OCI-LY1 (cell line): ENCODE results near the gene ST14.

Experiments
- H2AFZ ChIP-seq: fragments of 200-600 bp; sonication (generic), shearing (Covaris generic); 2 replicates; pipeline ENCODE4 v1.6.0; 2014; ENCODE audit warnings: antibody characterized with exemption, mild to moderate bottlenecking, low read length
- H3F3A ChIP-seq: fragments of 200-600 bp; sonication (generic), shearing (Covaris generic); 2 replicates; pipeline ENCODE4 v1.6.0; 2014; ENCODE audit warnings: mild to moderate bottlenecking, antibody characterized with exemption, low read length, moderate library complexity; ENCODE audit not compliant: insufficient read depth
- H3K27ac ChIP-seq: fragments of 200-600 bp; sonication (generic); 2 replicates; pipeline ENCODE4 v1.5.1; 2014; ENCODE audit warnings: low read length, mixed run types, mild to moderate bottlenecking, low read depth; ENCODE audit not compliant: poor library complexity, severe bottlenecking
- H3K27me3 ChIP-seq: fragments of 200-600 bp; sonication (generic); 2 replicates; pipeline ENCODE4 v1.6.0; 2014; ENCODE audit warnings: antibody characterized with exemption, mild to moderate bottlenecking, low read length, moderate library complexity; ENCODE audit not compliant: insufficient read depth
- H3K36me3 ChIP-seq: fragments of 200-600 bp; sonication (generic); 2 replicates; pipeline ENCODE4 v1.6.1; 2014; ENCODE audit warnings: mild to moderate bottlenecking, antibody characterized with exemption, low read length, moderate library complexity, mixed read lengths; ENCODE audit not compliant: insufficient read depth
- H3K4me1 ChIP-seq: fragments of 200-600 bp; sonication (generic); 2 replicates; pipeline ENCODE4 v1.5.1; 2014; ENCODE audit warnings: mild to moderate bottlenecking, low read length, moderate library complexity; ENCODE audit not compliant: insufficient read depth, severe bottlenecking
- H3K4me2 ChIP-seq: fragments of 200-600 bp; sonication (generic), shearing (Covaris generic); 2 replicates; pipeline ENCODE4 v1.6.1; 2014; ENCODE audit warnings: low read length
- H3K4me3 ChIP-seq: fragments of 200-600 bp; sonication (generic); 2 replicates; pipeline ENCODE4 v1.5.1; 2014; ENCODE audit warnings: low read length, low read depth, mild to moderate bottlenecking, mixed read lengths; ENCODE audit not compliant: poor library complexity, severe bottlenecking
- H3K79me2 ChIP-seq: fragments of 200-600 bp; shearing (Covaris generic); 2 replicates; pipeline ENCODE4 v1.6.1; 2016; ENCODE audit warnings: mixed run types, low read length, mixed read lengths; ENCODE audit not compliant: insufficient read depth
- H3K9ac ChIP-seq: fragments of 200-600 bp; sonication (generic), shearing (Covaris generic); 2 replicates; pipeline ENCODE4 v1.6.1; 2014; ENCODE audit warnings: mild to moderate bottlenecking, low read length, mixed read lengths
- H3K9me2 ChIP-seq: fragments of 200-600 bp; sonication (generic), shearing (Covaris generic); 2 replicates; pipeline ENCODE4 v1.6.1; 2014; ENCODE audit warnings: low read depth, mild to moderate bottlenecking, low read length, mixed read lengths
- H3K9me3 ChIP-seq: fragments of 200-600 bp; shearing (Covaris generic); 2 replicates; pipeline ENCODE4 v1.6.1; 2014; ENCODE audit warnings: low read length, mixed read lengths
- H4K20me1 ChIP-seq: fragments of 200-600 bp; sonication (generic), shearing (Covaris generic); 2 replicates; pipeline ENCODE4 v1.6.0; 2016; ENCODE audit warnings: mild to moderate bottlenecking, low read length; ENCODE audit not compliant: insufficient read depth
- EZH2 ChIP-seq: fragments of 200-600 bp; sonication (generic), shearing (Covaris generic); IDR thresholded peaks from 2 replicates; pipeline ENCODE4 v1.8.0; 2017; ENCODE audit warnings: borderline replicate concordance, mixed run types, mild to moderate bottlenecking, antibody characterized with exemption, low read length, moderate library complexity, mixed read lengths
- TF ChIP-seq, protein P1 (sequence below): fragments of 200-600 bp; sonication (generic), shearing (Covaris generic); IDR thresholded peaks from 2 replicates; pipeline ENCODE4 v1.5.1; 2017; ENCODE audit warnings: mild to moderate bottlenecking, antibody characterized with exemption, low read length, moderate library complexity, mixed read lengths

The ST14 gene

DNA sequence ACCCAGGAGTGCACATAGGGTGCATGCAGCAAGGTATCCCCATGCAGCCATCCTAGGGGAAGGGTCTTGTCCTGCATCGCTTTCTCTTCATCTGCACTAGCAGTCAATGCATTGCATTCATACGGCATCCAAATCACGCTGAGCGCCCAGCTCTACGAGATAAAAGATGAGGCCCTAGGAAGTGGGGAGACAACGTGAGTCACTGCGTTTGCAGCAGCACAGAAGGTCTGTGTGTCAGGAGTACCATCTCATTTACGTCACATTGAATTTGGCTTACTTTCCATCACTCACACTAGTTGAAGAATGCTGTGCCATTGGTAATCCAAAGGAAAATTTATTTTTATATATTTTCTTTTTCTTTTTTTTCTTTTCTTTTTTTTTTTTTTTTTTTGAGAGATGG, 2.5 kb upstream of the ST14 start:
- Histone ChIP-seq H3K27me3 (no peaks in the 10 kb centered on the region), H3K4me1 (peaks cover 62% of the 10 kb centered on the region), H3K36me3 (peaks cover 20% of the 10 kb centered on the region), H3K79me2 (peaks cover 22% of the 10 kb centered on the region), H3K9me2 (no peaks in the 10 kb centered on the region), H3K9ac (no peak overlapping the region), H3K27ac (peak overlapping the region; percentile 95), H2AFZ (no peak overlapping the region), H3F3A (no peaks in the 10 kb centered on the region), H3K4me3 (no peak overlapping the region), H3K9me3 (no peaks in the 10 kb centered on the region), H3K4me2 (no peak overlapping the region), H4K20me1 (no peaks in the 10 kb centered on the region)
- TF ChIP-seq, protein P1, sequence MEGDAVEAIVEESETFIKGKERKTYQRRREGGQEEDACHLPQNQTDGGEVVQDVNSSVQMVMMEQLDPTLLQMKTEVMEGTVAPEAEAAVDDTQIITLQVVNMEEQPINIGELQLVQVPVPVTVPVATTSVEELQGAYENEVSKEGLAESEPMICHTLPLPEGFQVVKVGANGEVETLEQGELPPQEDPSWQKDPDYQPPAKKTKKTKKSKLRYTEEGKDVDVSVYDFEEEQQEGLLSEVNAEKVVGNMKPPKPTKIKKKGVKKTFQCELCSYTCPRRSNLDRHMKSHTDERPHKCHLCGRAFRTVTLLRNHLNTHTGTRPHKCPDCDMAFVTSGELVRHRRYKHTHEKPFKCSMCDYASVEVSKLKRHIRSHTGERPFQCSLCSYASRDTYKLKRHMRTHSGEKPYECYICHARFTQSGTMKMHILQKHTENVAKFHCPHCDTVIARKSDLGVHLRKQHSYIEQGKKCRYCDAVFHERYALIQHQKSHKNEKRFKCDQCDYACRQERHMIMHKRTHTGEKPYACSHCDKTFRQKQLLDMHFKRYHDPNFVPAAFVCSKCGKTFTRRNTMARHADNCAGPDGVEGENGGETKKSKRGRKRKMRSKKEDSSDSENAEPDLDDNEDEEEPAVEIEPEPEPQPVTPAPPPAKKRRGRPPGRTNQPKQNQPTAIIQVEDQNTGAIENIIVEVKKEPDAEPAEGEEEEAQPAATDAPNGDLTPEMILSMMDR = no peak
- TF ChIP-seq EZH2 = no peak

DNA sequence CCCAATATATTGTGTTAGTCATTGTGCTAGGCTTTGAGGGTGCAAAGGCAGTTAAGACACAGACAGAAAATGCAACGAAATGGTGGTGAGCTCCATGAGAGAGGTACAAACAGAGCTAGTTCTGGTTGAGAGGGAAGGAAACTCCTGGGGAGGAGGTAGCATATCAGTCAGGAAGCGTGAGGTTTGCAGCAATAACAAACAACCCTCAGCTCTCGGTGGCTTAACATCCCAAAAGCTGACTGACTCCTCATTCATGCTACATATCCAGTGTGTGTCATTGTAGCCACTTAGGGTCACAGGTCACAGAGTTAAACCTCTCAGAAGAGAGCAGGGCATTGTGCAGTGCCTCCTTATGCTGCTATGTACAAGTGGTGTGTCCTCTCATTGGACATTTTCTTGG, 1.7 kb upstream of the ST14 start:
- H3K4me2 ChIP-seq = no peak overlapping the region
- no peaks in the 10 kb centered on the region for H3K27me3 ChIP-seq
- no peak overlapping the region for H3K9ac ChIP-seq
- no peaks in the 10 kb centered on the region for H3F3A ChIP-seq
- H3K79me2 ChIP-seq = peaks cover 29% of the 10 kb centered on the region
- H2AFZ ChIP-seq = no peak overlapping the region
- H3K9me2 ChIP-seq = no peaks in the 10 kb centered on the region
- no peak overlapping the region for H3K4me3 ChIP-seq
- no peak for TF ChIP-seq EZH2
- TF ChIP-seq, protein P1 = no peak
- H3K9me3 ChIP-seq = no peaks in the 10 kb centered on the region
- H3K36me3 ChIP-seq = peaks cover 26% of the 10 kb centered on the region
- peak overlapping the region; percentile 70 for H3K27ac ChIP-seq
- H4K20me1 ChIP-seq = no peaks in the 10 kb centered on the region
- H3K4me1 ChIP-seq = peaks cover 66% of the 10 kb centered on the region

DNA sequence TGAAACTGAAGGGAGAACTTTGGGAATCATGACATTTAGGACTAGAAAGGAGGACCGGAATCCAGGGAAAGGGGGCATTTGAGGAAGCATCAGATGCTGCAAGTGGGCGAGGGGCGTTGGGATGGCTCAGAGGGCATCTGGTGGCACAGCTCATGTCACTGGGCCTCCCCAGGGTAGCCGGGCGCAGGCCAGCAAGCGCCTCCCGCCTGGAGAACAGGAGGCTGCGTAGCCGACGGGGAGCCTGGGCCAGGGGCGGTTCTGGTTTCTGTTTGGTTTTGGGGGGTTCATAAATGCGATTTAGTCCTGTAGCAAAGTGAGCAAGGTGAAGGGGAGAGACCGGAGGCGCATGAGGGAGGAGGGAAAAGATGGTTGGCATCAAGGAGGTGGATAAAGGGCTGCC, 443 bp upstream of the ST14 start:
- peaks cover 66% of the 10 kb centered on the region for H3K4me1 ChIP-seq
- no peaks in the 10 kb centered on the region for H3K27me3 ChIP-seq
- H3K9me2 ChIP-seq = no peaks in the 10 kb centered on the region
- H3F3A ChIP-seq = no peaks in the 10 kb centered on the region
- H3K27ac ChIP-seq = peak overlapping the region; percentile 70
- no peaks in the 10 kb centered on the region for H4K20me1 ChIP-seq
- H3K9me3 ChIP-seq = no peaks in the 10 kb centered on the region
- peaks cover 38% of the 10 kb centered on the region for H3K36me3 ChIP-seq
- H3K9ac ChIP-seq = peak overlapping the region; percentile 1; the same call in 1 of the 2 replicates
- peaks cover 42% of the 10 kb centered on the region for H3K79me2 ChIP-seq
- TF ChIP-seq EZH2 = no peak
- TF ChIP-seq, protein P1 = no peak
- H2AFZ ChIP-seq = no peak overlapping the region
- H3K4me3 ChIP-seq = peak overlapping the region; percentile 99
- H3K4me2 ChIP-seq = peak overlapping the region; percentile 99
